Measurements from ENCODE around the gene RFX4.

- TF ChIP-seq CTCF (IDR thresholded peaks at IDR 0.05 in 4 of 5, conservative IDR thresholded peaks at IDR 0.05 in 1 of 5) (no peak), POLR2A (IDR thresholded peaks at IDR 0.05) (no peak)
Observed at GRCh38 chr12:106704081-106704480, 121.3 kb downstream of the RFX4 start.

Measured in gastrocnemius medialis (tissue), 4 donors.